WERI-Rb-1 (cell line): ENCODE results near the gene CD37.

Experiments
- DNase-seq: peaks from one replicate; pipeline ENCODE4 v3.0.0-alpha.2; 2020
- H3K27ac ChIP-seq: fragments of 250-450 bp; sonication (Bioruptor Pico); 2 replicates; pipeline ENCODE4 v1.5.1; 2020; ENCODE audit warnings: mild to moderate bottlenecking, moderate library complexity
- H3K27me3 ChIP-seq: fragments of 250-450 bp; sonication (Bioruptor Pico); 2 replicates; pipeline ENCODE4 v1.5.1; 2021; ENCODE audit warnings: mild to moderate bottlenecking, low read depth, moderate library complexity; ENCODE audit not compliant: insufficient read depth, severe bottlenecking
- H3K36me3 ChIP-seq: fragments of 250-450 bp; sonication (Bioruptor Pico); 2 replicates; pipeline ENCODE4 v1.5.1; 2020; ENCODE audit warnings: mild to moderate bottlenecking, moderate library complexity
- H3K4me3 ChIP-seq: 2 replicates; pipeline ENCODE4 v1.5.1; 2011; ENCODE audit warnings: low read depth, mild to moderate bottlenecking, control low read depth, low read length
- H3K9me3 ChIP-seq: fragments of 250-450 bp; sonication (Bioruptor Pico); 2 replicates; pipeline ENCODE4 v1.5.1; 2021; ENCODE audit warnings: mild to moderate bottlenecking, moderate library complexity; ENCODE audit not compliant: severe bottlenecking
- TF ChIP-seq, protein P1 (sequence below): IDR thresholded peaks from 2 replicates; pipeline ENCODE4 v1.5.1; 2011; ENCODE audit warnings: low read depth, mild to moderate bottlenecking, control low read depth, inconsistent platforms, low read length

Gene CD37

DNA sequence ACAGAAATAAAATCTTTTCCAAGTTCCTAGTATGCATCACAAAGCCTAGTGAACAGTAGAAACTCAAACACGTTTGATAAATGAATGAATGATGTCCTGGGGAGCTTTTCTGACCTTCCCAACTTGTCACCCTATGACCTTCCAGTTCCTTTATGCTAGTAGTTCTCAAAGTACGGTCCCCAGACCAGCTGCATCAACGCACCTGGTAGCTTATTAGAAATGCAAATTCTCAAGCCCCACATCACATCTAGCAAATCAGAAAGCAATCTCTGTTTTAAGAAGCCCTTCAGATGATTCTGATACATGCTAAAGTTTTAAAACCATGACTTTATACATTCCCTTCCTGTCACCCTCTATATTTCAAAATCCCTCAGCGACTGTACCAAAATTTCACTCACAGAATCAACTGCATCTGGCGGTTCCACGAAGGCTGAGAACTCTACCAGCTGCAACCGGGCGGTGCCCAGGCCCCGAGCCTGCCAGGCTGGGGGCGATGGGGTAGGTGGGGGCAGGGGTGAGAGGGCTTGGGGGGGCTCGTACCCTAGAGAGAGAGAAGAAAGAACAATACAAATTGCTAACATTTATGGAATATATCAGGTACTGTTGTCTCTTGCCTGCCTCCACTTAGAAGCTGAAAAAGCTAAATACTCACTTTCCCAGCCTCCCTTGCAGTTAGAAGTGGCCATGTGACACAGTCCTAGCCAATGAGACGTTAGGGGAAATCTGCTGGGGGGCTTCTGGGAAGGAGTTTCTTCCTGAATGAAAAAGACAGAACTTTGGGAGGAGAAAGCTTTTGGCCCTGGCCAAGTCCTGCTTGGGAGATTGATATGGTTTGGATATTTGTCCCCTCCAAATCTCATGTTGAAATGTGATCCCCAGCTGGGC lies 13.3 kb downstream of the CD37 start:
- TF ChIP-seq, protein P1, sequence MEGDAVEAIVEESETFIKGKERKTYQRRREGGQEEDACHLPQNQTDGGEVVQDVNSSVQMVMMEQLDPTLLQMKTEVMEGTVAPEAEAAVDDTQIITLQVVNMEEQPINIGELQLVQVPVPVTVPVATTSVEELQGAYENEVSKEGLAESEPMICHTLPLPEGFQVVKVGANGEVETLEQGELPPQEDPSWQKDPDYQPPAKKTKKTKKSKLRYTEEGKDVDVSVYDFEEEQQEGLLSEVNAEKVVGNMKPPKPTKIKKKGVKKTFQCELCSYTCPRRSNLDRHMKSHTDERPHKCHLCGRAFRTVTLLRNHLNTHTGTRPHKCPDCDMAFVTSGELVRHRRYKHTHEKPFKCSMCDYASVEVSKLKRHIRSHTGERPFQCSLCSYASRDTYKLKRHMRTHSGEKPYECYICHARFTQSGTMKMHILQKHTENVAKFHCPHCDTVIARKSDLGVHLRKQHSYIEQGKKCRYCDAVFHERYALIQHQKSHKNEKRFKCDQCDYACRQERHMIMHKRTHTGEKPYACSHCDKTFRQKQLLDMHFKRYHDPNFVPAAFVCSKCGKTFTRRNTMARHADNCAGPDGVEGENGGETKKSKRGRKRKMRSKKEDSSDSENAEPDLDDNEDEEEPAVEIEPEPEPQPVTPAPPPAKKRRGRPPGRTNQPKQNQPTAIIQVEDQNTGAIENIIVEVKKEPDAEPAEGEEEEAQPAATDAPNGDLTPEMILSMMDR: no peak
- no peak overlapping the region for H3K27ac ChIP-seq
- no peaks in the 10 kb centered on the region for H3K9me3 ChIP-seq
- no peak overlapping the region for H3K4me3 ChIP-seq
- no peaks in the 10 kb centered on the region for H3K27me3 ChIP-seq
- no peak for DNase-seq
- H3K36me3 ChIP-seq: peaks cover 68% of the 10 kb centered on the region

DNA sequence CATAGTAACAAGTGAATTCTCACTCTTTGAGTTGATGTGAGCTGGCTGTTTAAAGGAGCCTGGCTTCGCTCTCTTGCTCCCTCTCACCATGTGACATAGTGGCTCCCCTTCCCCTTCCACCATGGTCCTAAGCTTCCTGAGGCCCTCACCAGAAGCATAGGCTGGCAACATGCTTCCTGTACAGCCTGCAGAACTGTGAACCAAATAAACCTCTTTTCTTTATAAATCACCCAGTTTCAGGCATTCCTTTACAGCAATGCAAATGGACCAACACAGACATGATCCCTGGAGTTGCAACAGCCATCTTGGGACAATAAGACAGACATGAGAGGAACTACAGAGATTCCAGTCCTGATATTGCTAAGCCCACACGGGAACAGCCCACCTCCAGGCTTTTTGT lies 14.4 kb downstream of the CD37 start:
- Histone ChIP-seq H3K27ac (no peak overlapping the region), H3K4me3 (no peak overlapping the region), H3K27me3 (no peaks in the 10 kb centered on the region), H3K36me3 (peaks cover 68% of the 10 kb centered on the region), H3K9me3 (no peaks in the 10 kb centered on the region)
- TF ChIP-seq, protein P1: no peak
- no peak for DNase-seq

DNA sequence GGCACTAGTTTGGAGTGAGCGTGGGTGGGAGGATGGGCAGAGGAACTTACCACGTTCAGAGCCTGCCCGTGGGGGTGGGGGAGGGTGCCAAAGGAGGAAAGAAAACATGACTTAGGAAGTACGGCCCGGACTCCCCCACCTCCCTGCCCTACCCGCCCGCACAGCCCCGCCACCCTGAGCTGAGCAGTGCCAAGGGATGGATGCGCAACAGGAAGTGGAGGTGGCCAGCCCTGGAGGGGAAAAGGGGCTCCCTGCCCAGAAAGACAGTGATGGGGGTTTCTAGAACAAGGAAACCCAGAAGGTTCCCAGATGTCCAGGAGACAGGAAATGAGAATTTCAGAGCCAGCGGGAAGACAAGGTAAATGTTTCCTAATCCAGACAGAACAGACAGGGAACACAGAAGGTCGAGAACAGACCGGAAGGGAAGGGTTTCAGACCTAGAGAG lies 20.7 kb downstream of the CD37 start:
- Histone ChIP-seq H3K36me3 (peaks cover 33% of the 10 kb centered on the region), H3K4me3 (no peak overlapping the region), H3K27ac (no peak overlapping the region), H3K9me3 (no peaks in the 10 kb centered on the region), H3K27me3 (no peaks in the 10 kb centered on the region)
- no peak for DNase-seq
- TF ChIP-seq, protein P1: no peak

DNA sequence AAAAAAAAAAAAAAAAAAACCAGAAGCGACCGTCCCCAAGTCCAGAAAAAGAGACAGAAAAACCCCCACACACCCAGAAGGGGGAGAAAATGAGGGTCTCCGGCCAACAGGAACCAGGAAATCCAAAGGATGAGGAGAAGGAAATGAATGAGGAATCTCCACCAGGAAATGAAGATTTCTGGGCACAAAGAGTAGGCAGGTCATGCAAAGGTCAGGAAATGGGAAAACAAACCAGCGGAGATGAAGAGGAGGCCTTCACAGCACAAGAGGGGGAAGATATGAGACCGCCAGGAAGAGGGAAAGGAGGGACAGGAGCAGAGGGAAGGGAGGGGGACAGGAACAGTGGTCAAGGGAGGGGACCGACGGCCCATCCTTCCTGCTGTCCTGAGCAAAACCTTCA lies 21.2 kb downstream of the CD37 start:
- Histone ChIP-seq H3K9me3 (no peaks in the 10 kb centered on the region), H3K27ac (no peak overlapping the region), H3K36me3 (peaks cover 29% of the 10 kb centered on the region), H3K27me3 (no peaks in the 10 kb centered on the region), H3K4me3 (no peak overlapping the region)
- TF ChIP-seq, protein P1: no peak
- no peak for DNase-seq

DNA sequence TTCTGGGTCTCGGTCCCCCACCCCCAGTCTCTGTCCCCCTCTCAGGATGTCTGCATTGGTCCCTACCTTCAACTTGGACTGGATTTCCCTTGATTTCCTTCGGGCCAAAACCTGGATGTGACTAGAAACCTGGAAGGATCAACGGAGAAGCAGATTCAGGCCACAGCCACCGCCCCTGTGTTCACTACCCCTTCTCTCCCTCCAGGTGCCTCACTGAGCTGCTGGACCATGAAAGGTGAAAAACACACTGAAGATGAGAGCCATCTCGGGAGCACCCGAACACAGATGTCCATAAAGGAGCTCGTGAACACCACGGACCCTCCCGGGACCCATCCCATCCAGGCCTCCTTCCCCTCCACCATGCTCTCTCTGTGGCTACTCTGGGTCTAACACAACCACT lies 22.0 kb downstream of the CD37 start:
- Histone ChIP-seq H3K27ac (no peak overlapping the region), H3K9me3 (no peaks in the 10 kb centered on the region), H3K4me3 (no peak overlapping the region), H3K27me3 (no peaks in the 10 kb centered on the region), H3K36me3 (peaks cover 26% of the 10 kb centered on the region)
- TF ChIP-seq, protein P1: no peak
- DNase-seq: no peak
